Cardiac fibroblast (primary cell): ENCODE measurements around the gene CREB1.

Source experiments
- DNase-seq, 2 donors: peaks; one replicate each; pipeline versions ENCODE4 v3.0.0 to v3.0.0-alpha.2; 2010; ENCODE audit warnings: low read depth in 2 of 2
- H3K4me3 ChIP-seq, 2 donors: replicated peaks in 1 of 2; 1 replicate in 1 of 2; 2 replicates in 1 of 2; pipeline ENCODE4 v1.5.1; 2011; ENCODE audit warnings: low read depth in 2 of 2, low read length in 2 of 2, mild to moderate bottlenecking in 2 of 2, moderate library complexity in 1 of 2
- TF ChIP-seq, protein P1 (sequence below): IDR thresholded peaks from one replicate; pipeline ENCODE4 v1.5.1; 2011; ENCODE audit warnings: low read depth, mild to moderate bottlenecking, low read length, inconsistent platforms

Gene CREB1

DNA sequence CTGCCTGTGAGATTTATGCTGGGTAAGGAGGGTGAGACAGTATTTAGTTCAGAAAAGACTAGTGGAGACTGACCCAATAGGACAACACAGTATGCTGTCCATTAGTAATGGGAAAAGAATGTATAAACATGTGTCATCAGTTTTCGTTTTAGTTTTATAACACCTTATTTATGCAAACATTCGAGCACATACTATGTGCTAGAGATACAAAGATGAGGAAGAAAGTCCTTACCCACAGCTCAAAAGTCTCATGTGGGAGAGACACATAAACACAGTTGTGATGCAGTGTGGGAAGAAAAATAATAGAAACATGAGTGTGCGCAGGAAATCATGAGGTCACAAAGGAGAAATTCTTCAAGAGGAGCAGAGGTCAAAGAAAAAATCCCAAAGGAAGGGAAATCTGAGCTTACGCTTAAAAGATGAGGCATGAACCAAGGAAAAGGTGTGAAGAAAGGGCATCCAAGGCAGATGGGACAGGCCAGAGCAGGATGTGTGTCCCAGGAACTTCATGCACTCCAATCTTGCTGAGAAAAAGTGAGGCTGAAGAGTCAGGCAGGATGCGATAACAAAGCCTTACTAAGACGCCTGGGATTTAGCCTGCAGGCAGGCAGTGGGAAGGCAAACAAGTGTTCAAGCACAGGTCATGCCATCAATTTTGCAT is 87.4 kb downstream of the CREB1 start:
- TF ChIP-seq, protein P1, sequence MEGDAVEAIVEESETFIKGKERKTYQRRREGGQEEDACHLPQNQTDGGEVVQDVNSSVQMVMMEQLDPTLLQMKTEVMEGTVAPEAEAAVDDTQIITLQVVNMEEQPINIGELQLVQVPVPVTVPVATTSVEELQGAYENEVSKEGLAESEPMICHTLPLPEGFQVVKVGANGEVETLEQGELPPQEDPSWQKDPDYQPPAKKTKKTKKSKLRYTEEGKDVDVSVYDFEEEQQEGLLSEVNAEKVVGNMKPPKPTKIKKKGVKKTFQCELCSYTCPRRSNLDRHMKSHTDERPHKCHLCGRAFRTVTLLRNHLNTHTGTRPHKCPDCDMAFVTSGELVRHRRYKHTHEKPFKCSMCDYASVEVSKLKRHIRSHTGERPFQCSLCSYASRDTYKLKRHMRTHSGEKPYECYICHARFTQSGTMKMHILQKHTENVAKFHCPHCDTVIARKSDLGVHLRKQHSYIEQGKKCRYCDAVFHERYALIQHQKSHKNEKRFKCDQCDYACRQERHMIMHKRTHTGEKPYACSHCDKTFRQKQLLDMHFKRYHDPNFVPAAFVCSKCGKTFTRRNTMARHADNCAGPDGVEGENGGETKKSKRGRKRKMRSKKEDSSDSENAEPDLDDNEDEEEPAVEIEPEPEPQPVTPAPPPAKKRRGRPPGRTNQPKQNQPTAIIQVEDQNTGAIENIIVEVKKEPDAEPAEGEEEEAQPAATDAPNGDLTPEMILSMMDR = no peak
- H3K4me3 ChIP-seq = no peak overlapping the region
- DNase-seq = peak; percentile 77 to 91

DNA sequence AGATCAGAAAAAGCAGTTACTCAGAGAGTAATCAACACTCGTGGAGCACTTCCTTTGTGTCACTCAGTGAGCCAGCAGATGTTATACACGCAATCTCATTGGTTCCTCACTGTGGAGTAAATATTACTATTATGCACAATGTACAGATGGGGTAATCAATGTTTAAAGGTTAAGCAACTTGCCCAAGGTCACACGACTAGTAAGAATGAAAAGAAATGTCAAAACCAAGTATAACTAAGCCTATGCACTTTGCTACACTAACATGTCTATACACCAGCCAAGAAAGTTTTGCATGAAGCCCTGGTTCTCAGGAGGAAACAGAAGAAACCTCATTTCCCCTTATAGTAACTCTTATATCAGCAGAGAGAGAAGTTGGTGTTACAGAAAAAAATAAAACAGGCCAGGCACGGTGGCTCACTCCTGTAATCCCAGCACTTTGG is 90.0 kb downstream of the CREB1 start:
- no peak for DNase-seq
- TF ChIP-seq, protein P1 = no peak
- H3K4me3 ChIP-seq = no peak overlapping the region

DNA sequence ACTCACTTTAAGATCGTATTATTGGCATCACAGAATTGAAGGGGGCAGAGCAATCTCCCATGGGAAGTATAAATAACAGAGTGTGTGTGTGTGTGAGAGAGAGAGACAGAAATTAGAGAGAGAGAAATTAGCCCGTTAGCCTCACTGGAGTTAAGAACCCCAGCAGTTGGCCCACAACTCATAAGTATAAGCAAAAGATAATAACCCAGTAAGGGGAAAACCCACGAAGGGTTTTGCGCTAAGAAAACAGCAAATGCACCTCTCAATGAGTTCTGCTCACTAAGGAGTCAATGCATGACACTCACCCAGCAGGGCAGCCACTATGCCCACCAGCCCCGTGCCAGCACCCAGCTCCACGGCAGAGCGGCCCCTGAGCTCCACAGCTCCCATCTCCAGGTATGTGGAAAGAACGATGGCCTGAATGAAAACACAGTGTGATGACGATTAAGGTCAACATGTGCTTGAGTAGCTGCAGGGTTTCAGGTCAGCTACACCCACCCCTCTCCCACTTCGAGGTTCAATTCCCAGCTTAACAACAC is 91.8 kb downstream of the CREB1 start:
- no peak overlapping the region for H3K4me3 ChIP-seq
- DNase-seq = no peak
- TF ChIP-seq, protein P1 = no peak

DNA sequence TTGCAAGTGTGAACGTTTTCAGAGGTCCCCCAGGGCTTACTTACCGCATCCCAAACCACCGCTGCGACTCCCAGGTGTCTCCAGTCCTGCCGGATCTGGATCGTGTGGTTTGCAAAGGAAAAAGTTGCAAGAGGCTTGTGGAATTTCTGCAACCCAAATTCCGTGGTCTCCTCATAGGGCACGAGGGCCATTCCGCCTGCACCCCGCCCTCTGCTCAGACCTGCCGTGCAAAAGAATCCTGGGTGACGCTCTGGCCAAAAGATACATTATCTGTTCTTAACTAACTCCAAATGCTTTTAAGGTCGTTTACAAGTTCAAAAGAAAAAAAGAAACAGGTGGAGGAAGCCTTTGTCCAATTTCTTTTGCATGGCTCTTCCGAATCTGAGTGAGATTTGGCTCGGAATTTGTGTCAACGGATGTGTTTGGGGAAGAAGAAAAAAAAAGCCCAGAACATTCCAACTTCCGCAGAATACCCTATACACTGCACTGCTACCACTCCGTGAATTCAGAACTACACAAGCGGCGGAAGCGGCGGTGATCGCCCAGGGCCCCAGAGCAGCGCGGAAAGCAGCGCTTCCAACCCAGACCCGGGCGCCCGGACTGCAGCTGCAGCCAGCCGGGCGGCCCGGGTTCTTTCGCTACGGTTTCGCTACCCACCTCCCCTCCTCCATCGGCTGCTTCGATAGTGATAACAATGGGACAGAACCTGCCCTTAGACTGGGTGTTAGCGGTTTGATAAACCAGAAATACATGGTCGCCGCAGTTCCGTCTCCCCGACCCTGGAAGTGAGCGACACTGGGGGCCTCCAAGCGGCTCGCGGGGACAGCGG is 94.6 kb downstream of the CREB1 start:
- H3K4me3 ChIP-seq = peak overlapping the region; percentile 80 to 91
- TF ChIP-seq, protein P1 = no peak
- DNase-seq = peak; percentile 71 to 78

DNA sequence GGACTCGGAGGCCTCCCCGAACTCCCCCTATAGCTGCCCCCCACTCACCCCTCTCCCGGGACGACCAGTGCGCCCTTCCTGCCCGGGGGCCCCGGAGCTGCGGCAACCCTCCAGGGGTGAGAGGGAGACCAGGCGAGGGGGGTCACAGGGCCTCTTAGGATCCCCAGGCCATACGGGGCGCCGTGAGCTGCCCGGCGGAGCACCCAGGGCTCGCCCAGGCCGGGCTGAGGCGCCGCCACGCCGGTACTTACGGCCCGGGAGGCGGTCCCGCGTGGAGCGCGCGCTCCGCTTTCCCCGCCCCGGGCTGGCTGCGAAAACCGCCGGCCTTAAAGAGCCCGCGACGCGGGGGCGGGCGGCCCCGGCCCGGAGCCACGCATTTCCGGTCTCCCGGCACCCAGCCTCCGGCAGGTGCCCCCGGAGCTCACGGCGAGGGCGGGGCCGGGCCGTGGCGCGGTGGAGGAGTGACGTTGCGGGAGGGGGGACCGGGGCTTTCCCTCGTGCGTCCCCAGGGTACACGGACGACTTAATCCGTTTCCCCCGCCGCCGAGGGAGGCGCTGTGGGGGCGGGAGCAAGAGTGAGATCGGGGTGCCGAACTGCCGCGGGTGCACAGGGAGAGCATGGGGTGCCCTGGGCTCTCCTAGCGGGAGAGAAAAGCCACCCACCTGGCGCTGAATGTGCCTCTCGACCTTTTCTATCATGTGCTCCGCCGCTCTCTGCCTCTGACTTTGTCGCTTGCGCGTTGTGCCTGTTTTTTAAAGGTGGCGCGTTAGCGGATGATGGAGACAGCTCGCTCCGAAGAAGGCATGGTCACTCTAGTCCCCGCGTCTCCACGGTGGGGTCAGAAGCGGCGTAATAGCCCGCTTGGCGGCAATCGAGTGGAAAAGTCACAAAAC is 95.5 kb downstream of the CREB1 start, which contains the start of gene METTL21A:
Gene METTL21A, minus strand, starts transcription at position 381 of the 894 bp plus-strand sequence. CDS start 1,019 bp downstream, outside the sequence.
- peak; percentile 83 to 92 for DNase-seq
- TF ChIP-seq, protein P1 = peak; percentile 53
- H3K4me3 ChIP-seq = peak within 1 kb of the TSS; percentile 80 to 91

DNA sequence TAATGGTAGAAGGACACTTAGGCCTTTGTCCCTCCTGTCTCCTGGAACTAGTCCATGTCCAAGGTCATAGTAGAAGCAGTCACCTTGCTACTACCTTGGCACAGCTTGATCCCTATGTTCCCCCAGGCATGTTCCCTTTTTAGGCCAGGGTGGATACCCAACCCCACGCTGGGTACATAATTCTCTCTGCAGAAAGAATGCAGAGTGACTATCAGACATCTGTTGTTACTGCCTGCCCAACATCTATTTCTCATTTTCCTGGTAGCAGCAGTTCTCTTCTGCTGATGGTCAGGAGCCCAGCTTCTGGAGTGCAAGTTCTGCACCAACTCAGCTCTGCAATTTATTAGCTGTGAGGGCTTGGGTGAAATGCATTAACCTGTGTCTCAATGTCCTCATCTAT is 99.8 kb downstream of the CREB1 start:
- no peak for DNase-seq
- TF ChIP-seq, protein P1 = no peak
- no peak overlapping the region for H3K4me3 ChIP-seq
